Measurements from ENCODE around the gene NFATC4. TPM values are rescaled to one million over a fixed set of nuclear protein-coding genes. Genes with fewer than 3 reads are reported as not detected.

NFATC4 gene
- total and polyA plus RNA-seq, 2 of the 4 experiments (the other 2 are of a cell fraction), result 15.6 to 35.8 TPM

- POLR2A ChIA-PET (ENCODE audit: unreplicated experiment), result no interaction called here
Observed at GRCh38 chr14:24385524-24385923, 17.5 kb downstream of the NFATC4 start.

More at GRCh38 chr14:24385524-24385923, 17.5 kb downstream of the NFATC4 start:
- no peak overlapping the region for H2BK20ac ChIP-seq (ENCODE audit: low read depth, low read length)
- H4K91ac ChIP-seq (ENCODE audit: insufficient read depth, low read depth, low read length), result no peak overlapping the region
- H3K9ac ChIP-seq (ENCODE audit: low read depth, low read length), result no peak overlapping the region
- H3K79me1 ChIP-seq (ENCODE audit: low read depth in 1 of 2, low read length in 2 of 2), result no peaks in the 10 kb centered on the region
- dilution Hi-C loops (cut with HindIII; ENCODE audit: low sequenced_read_pairs, unreplicated experiment), result no loop called here
- H2AK5ac ChIP-seq (ENCODE audit: low read depth, low read length), result no peak overlapping the region
- H3K4me3 ChIP-seq (ENCODE audit: insufficient read depth, low read depth, low read length), result no peak overlapping the region
- no peak overlapping the region for H3K27ac ChIP-seq (ENCODE audit: insufficient read depth, low read length)
- H2BK15ac ChIP-seq (ENCODE audit: low read depth, low read length), result no peak overlapping the region
- no peaks in the 10 kb centered on the region for H4K20me1 ChIP-seq (ENCODE audit: insufficient read depth, low read length)
- H3K27me3 ChIP-seq (ENCODE audit: control insufficient read depth, insufficient read depth, low read length), result peaks cover 10% of the 10 kb centered on the region
- no peak overlapping the region for H2AFZ ChIP-seq (replicated peaks; ENCODE audit: low read length, poor library complexity)
- ATAC-seq (ENCODE audit: low read depth) (no peak), DNase-seq (no peak)
- BruUV-seq (replicated peaks), result no TSS peak
- H2BK120ac ChIP-seq (ENCODE audit: low read depth, low read length), result no peak overlapping the region
- no peaks in the 10 kb centered on the region for H3K9me3 ChIP-seq (ENCODE audit: control insufficient read depth, insufficient read depth, low read length)
- peaks cover 3% of the 10 kb centered on the region; the same call in 1 of the 2 replicates for H3K9me1 ChIP-seq (ENCODE audit: insufficient read depth, low read length)
- H3K23ac ChIP-seq (ENCODE audit: low read depth, low read length), result 0 out of 2 replicates have a peak overlapping the region, but pooled peaks have one; percentile 17
- no peak overlapping the region for H3K18ac ChIP-seq (ENCODE audit: low read depth, low read length)
- WGBS, 2 experiments (ENCODE audit: extremely low coverage in 2 of 2, insufficient read length in 1 of 2), result no CpG with 5 or more reads among the region's 4 CpGs
- no peak overlapping the region for H3K56ac ChIP-seq (ENCODE audit: extremely low read depth, insufficient read depth, low read length)
- H4K5ac ChIP-seq (ENCODE audit: low read depth, low read length), result no peak overlapping the region
- TF ChIP-seq ELK1 (IDR thresholded peaks at IDR 0.05; ENCODE audit: borderline replicate concordance, low read depth, low read length), result no peak
- TF ChIP-seq RFX5 (IDR thresholded peaks at IDR 0.05; ENCODE audit: low read depth, low read length), result no peak
- TF ChIP-seq POLR2A (IDR thresholded peaks at IDR 0.05; ENCODE audit: low read depth, low read length), result no peak
- no peak for TF ChIP-seq RCOR1 (IDR thresholded peaks at IDR 0.05; ENCODE audit: insufficient replicate concordance, low read length)
- TF ChIP-seq MXI1 (IDR thresholded peaks at IDR 0.05; ENCODE audit: borderline replicate concordance, low read depth, low read length), result no peak
- TF ChIP-seq MAZ (IDR thresholded peaks at IDR 0.05; ENCODE audit: borderline replicate concordance, low read depth, low read length), result no peak
- no peak for TF ChIP-seq FOS (IDR thresholded peaks at IDR 0.05; ENCODE audit: low read depth, low read length)
- no peak for TF ChIP-seq CTCF (conservative IDR thresholded peaks at IDR 0.05; ENCODE audit: low read depth, low read length)
- TF ChIP-seq CHD1 (IDR thresholded peaks at IDR 0.05; ENCODE audit: low read depth, low read length), result no peak
- TF ChIP-seq RAD21 (IDR thresholded peaks at IDR 0.05; ENCODE audit: low read length), result no peak
- no peak for TF ChIP-seq USF2 (IDR thresholded peaks at IDR 0.05; ENCODE audit: low read depth, low read length)
- TF ChIP-seq MAFK (IDR thresholded peaks at IDR 0.05; ENCODE audit: low read depth, low read length), result no peak
- TF ChIP-seq SMC3 (IDR thresholded peaks at IDR 0.05; ENCODE audit: low read depth, low read length), result no peak
- in situ Hi-C loops (cut with MboI; ENCODE audit: low sequenced_read_pairs), result no loop called here
- no peak overlapping the region for H2AK9ac ChIP-seq (replicated peaks; ENCODE audit: low read depth, low read length, poor library complexity)
- H4K8ac ChIP-seq (ENCODE audit: low read depth in 2 of 2, low read length in 2 of 2), result no peak overlapping the region
- H3K4me2 ChIP-seq (ENCODE audit: low read depth, low read length), result no peak overlapping the region
- intact Hi-C loops (cut with micrococcal nuclease), result no loop called here
- H3K4me1 ChIP-seq (ENCODE audit: control insufficient read depth, insufficient read depth, low read length), result peaks cover 5% of the 10 kb centered on the region
- H2BK5ac ChIP-seq (ENCODE audit: low read depth, low read length, poor library complexity, severe bottlenecking), result no peak overlapping the region
- CTCF ChIA-PET, result interaction anchor here (0.7 kb wide), 1 partner anchor 171 kb away, joined by 4 read pairs; no protein-coding TSS in a partner anchor
- no peak overlapping the region for H3K14ac ChIP-seq (replicated peaks; ENCODE audit: low read depth, low read length)
- H3K36me3 ChIP-seq (ENCODE audit: control insufficient read depth, insufficient read depth, low read length), result no peaks in the 10 kb centered on the region
- no peak overlapping the region for H3K4ac ChIP-seq (ENCODE audit: low read depth, low read length)

Data from IMR-90 (cell line).